H1 (cell line): ENCODE measurements around the gene MACROD2. TPM values are rescaled to one million over a fixed set of nuclear protein-coding genes. Genes with fewer than 3 reads are reported as not detected.

ENCODE experiments used
- KDM1A ChIP-seq: fragments of 200-600, 300-600 bp; sonication (generic); IDR thresholded peaks from 2 replicates; pipeline ENCODE4 v1.7.1; 2016; ENCODE audit warnings: mild to moderate bottlenecking, low read length, borderline replicate concordance
- SIRT6 ChIP-seq: IDR thresholded peaks from one replicate; pipeline ENCODE4 v1.7.1; 2012; ENCODE audit warnings: low read length, inconsistent platforms
- SP2 ChIP-seq: IDR thresholded peaks from 2 replicates; pipeline ENCODE4 v1.6.1; 2012; ENCODE audit warnings: mild to moderate bottlenecking, low read length, inconsistent platforms
- SRF ChIP-seq: IDR thresholded peaks from 2 replicates; pipeline ENCODE4 v1.6.1; 2011; ENCODE audit warnings: mild to moderate bottlenecking, low read depth, low read length, moderate library complexity
- TAF7 ChIP-seq: optimal IDR thresholded peaks from 2 replicates; pipeline ENCODE3; 2011; ENCODE audit warnings: low read depth, mild to moderate bottlenecking, inconsistent platforms, low read length, moderate library complexity, borderline replicate concordance
- polyA plus RNA-seq, 7 experiments: library from polyadenylated mRNA; depleted of rRNA in 3 of 7; stranded (reverse) in 5 of 7; unstranded in 2 of 7; fragments of >200 nt in 5 of 7; fragments of 200-250 nt in 2 of 7; gene quantifications; 1 replicate in 5 of 7; 2 replicates in 1 of 7; 4 replicates in 1 of 7; pipeline versions ENCODE4 v1.2.1 to v1.2.3, GENCODE V29; 2011 to 2013; ENCODE audit warnings: missing spikeins in 2 of 7, mixed read lengths in 2 of 7
- total RNA-seq: library from RNA; stranded (reverse); fragmentation: NEBNext Ultra II Directional; extraction: Animal tissue kit (Norgen Biotek cat#: 25700); gene quantifications from 2 replicates; pipeline ENCODE4 v1.2.1, GENCODE V29; 2021
- TF ChIP-seq, protein P1 (sequence below): IDR thresholded peaks from 2 replicates; pipeline ENCODE4 v1.6.1; 2012; ENCODE audit warnings: inconsistent platforms

The MACROD2 gene
- total and polyA plus RNA-seq, 2 of the 8 experiments (the other 6 are each of a cell fraction or from before 2014, with no cell fraction given), result 0.70 to 3.9 TPM

DNA sequence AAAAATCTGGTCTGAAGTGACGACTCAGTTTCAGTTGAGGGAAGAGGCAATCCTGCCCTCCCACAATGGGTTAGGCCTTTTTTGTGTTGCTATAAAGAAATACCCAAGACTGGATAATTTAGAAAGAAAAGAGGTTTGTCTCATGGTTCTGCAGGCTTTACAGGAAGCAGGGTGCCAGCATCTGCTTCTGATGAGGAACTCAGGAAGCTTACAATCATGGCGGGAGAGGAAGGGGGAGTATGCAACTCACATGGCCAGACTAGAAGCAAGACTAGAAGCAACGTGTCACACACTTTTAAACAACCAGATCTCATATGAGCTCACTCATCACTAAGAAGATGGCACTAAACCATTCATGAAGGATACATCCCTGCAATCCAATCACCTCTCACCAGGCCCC lies 2048.6 kb downstream of the MACROD2 start (continued):
- TF ChIP-seq SIRT6, result no peak
- no peak for TF ChIP-seq SP2
- TF ChIP-seq TAF7, result no peak
- TF ChIP-seq SRF, result no peak
- TF ChIP-seq KDM1A, result no peak
- TF ChIP-seq, protein P1, sequence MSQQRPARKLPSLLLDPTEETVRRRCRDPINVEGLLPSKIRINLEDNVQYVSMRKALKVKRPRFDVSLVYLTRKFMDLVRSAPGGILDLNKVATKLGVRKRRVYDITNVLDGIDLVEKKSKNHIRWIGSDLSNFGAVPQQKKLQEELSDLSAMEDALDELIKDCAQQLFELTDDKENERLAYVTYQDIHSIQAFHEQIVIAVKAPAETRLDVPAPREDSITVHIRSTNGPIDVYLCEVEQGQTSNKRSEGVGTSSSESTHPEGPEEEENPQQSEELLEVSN, result no peak
